Transverse colon (tissue), 4 donors: ENCODE measurements around the gene MYBPC2. TPM values are rescaled to one million over a fixed set of nuclear protein-coding genes. Genes with fewer than 3 reads are reported as not detected.

Experiments used
- DNase-seq: peaks from one replicate; pipeline ENCODE4 v3.0.0-alpha.2; 2019
- H3K27ac ChIP-seq, 4 donors: fragments of 200-600 bp; sonication (generic); 2 replicates each; pipeline ENCODE4 v1.5.1; 2016 to 2018; ENCODE audit warnings: inconsistent platforms in 4 of 4
- H3K27me3 ChIP-seq: fragments of 200-600 bp; sonication (generic); 2 replicates; pipeline ENCODE4 v1.5.1; 2017; ENCODE audit warnings: inconsistent platforms
- H3K36me3 ChIP-seq, 4 donors: fragments of 200-600 bp; sonication (generic); 2 replicates each; pipeline ENCODE4 v1.5.1; 2017 to 2019; ENCODE audit warnings: inconsistent platforms in 4 of 4
- H3K4me1 ChIP-seq, 4 donors: fragments of 200-600 bp; sonication (generic); 2 replicates each; pipeline ENCODE4 v1.5.1; 2017 to 2020; ENCODE audit warnings: inconsistent platforms in 4 of 4
- H3K4me3 ChIP-seq, 4 donors: fragments of 200-600 bp; sonication (generic); 1 replicate in 1 of 4; 2 replicates in 3 of 4; pipeline versions ENCODE4 v1.5.1 to v1.6.1; 2017 to 2019; ENCODE audit warnings: inconsistent platforms in 4 of 4
- H3K9me3 ChIP-seq, 2 donors: fragments of 200-600 bp; sonication (generic); 2 replicates each; pipeline ENCODE4 v1.5.1; 2017 to 2019; ENCODE audit warnings: inconsistent platforms in 2 of 2
- EP300 ChIP-seq: sonication (generic); formaldehyde crosslinking; IDR thresholded peaks from one replicate; pipeline ENCODE4 v1.6.1; 2017; ENCODE audit warnings: antibody characterized with exemption, low read depth
- POLR2A ChIP-seq: fragments of 450-650 bp; IDR thresholded peaks from one replicate; pipeline ENCODE4 v1.6.1; 2016; ENCODE audit warnings: antibody characterized with exemption, mild to moderate bottlenecking, moderate library complexity
- POLR2AphosphoS5 ChIP-seq, 3 donors: sonication (generic); formaldehyde crosslinking; IDR thresholded peaks; one replicate each; pipeline ENCODE4 v1.6.1; 2016; ENCODE audit warnings: antibody characterized with exemption in 3 of 3
- WGBS, 2 donors: methylation state at CpG; one replicate each; pipeline ENCODE4 v1.1.5; 2018; ENCODE audit warnings: low coverage in 1 of 2; 5-methylcytosine and 5-hydroxymethylcytosine counted together
- in situ Hi-C, 4 donors: fragments of 200-750 bp; cut with MboI; loops; one replicate each; pipeline versions ENCODE4 v1.15.0 to v1.15.1; 2017; ENCODE audit warnings: low sequenced_read_pairs in 3 of 4, low pct_ligation_motif_present in 1 of 4, low pct_unique_long_range_greater_than_20kb in 1 of 4
- intact Hi-C: fragments of 100-400 bp; cut with DNase I; formaldehyde crosslinking; loops from one replicate; pipeline ENCODE4 v1.15.1; 2023; ENCODE audit warnings: low total_unique reads
- total RNA-seq, 4 donors: library from RNA; depleted of rRNA; stranded (reverse); fragments of >200 nt; gene quantifications; one replicate each; pipeline ENCODE4 v1.1.0, GENCODE V29; 2016
- TF ChIP-seq, protein P1 (sequence below), 5 experiments: fragments of 200-600 bp in 3 of 5; fragments of 450-650 bp in 2 of 5; sonication (generic) in 3 of 5; IDR thresholded peaks; 1 replicate in 2 of 5; 2 replicates in 3 of 5; pipeline ENCODE4 v1.5.1; 2016 to 2017; ENCODE audit warnings: antibody characterized with exemption in 5 of 5, inconsistent platforms in 3 of 5, mild to moderate bottlenecking in 2 of 5, moderate library complexity in 1 of 5

The MYBPC2 gene
- total RNA-seq, 4 donors from 2014 or later: 0.16 to 0.41 TPM; not detected in 2

DNA sequence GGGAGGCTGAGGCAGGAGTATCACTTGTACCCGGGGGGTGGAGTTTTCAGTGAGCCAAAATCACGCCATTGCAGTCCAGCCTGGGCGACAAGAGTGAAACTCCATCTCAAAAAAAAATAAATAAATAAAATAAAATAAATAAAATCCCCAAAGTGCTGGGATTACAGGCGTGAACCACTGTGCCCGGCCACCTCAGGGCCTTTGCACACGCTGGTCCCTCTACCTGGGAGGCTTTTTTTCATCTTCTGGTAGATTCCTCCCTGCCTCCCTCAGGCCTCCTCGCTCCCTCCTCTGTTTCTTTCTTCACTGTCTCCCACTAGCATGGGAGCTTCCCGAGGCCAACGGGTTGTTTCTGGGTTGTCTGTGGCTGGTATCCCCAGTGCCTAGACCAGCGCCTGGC, 15.1 kb downstream of the MYBPC2 start:
- Histone ChIP-seq H3K4me3 (no peak overlapping the region), H3K9me3 (no peaks in the 10 kb centered on the region), H3K27ac (no peak overlapping the region), H3K27me3 (peaks cover 14% of the 10 kb centered on the region), H3K4me1 (no peaks in the 10 kb centered on the region), H3K36me3 (no peaks in the 10 kb centered on the region)
- TF ChIP-seq, protein P1, sequence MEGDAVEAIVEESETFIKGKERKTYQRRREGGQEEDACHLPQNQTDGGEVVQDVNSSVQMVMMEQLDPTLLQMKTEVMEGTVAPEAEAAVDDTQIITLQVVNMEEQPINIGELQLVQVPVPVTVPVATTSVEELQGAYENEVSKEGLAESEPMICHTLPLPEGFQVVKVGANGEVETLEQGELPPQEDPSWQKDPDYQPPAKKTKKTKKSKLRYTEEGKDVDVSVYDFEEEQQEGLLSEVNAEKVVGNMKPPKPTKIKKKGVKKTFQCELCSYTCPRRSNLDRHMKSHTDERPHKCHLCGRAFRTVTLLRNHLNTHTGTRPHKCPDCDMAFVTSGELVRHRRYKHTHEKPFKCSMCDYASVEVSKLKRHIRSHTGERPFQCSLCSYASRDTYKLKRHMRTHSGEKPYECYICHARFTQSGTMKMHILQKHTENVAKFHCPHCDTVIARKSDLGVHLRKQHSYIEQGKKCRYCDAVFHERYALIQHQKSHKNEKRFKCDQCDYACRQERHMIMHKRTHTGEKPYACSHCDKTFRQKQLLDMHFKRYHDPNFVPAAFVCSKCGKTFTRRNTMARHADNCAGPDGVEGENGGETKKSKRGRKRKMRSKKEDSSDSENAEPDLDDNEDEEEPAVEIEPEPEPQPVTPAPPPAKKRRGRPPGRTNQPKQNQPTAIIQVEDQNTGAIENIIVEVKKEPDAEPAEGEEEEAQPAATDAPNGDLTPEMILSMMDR (IDR thresholded peaks at IDR 0.05): no peak
- TF ChIP-seq POLR2A (no peak), EP300 (no peak), POLR2AphosphoS5 (IDR thresholded peaks at IDR 0.05) (no peak)
- intact Hi-C loops (no loop called here), in situ Hi-C loops (no loop called here)
- WGBS, 2 donors: 83 to 94% methylated on average over 5 to 10 of the region's 10 CpGs
- DNase-seq: no peak

DNA sequence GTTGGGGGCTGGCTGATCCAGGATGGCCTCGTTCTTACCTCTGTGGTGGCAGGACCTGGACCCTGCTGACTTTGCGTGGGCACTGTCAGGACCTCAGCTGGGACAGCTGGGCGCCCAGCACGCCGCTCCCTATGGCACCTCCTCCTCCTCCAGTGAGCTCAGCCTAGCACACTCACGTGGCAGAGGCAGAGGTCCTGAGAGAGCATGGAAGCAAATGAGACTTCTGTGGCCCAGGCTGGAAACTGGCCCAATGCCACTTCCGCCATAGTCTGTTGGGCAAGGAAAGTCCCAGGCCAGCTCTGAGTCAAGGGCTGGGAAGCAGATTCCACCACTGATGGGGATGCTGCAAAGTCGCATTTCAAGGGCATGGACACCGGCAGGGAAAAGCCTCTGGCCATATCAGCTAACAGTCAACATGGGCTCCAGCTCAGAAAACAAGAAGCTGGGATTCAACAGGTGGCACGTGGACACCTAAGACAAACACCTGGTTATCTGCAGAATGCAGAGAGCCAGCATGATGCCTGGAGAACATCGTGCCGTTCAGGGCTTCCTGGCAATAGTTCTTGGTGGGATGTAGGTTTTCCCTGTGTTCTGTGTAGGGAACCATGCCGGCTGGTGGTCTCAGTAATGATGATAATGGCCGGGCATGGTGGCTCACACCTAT, 16.7 kb downstream of the MYBPC2 start:
- H3K4me3 ChIP-seq: no peak overlapping the region
- intact Hi-C loops: no loop called here
- no peaks in the 10 kb centered on the region for H3K36me3 ChIP-seq
- peaks cover 14% of the 10 kb centered on the region for H3K27me3 ChIP-seq
- TF ChIP-seq, protein P1 (IDR thresholded peaks at IDR 0.05): no peak
- TF ChIP-seq POLR2AphosphoS5 (IDR thresholded peaks at IDR 0.05) (no peak), EP300 (no peak), POLR2A (no peak)
- WGBS, 2 donors: 68% methylated on average over 14 of the region's 14 CpGs; no CpG with 5 or more reads in 1 of the 2 donors
- in situ Hi-C loops: no loop called here
- no peak overlapping the region for H3K27ac ChIP-seq
- no peak for DNase-seq
- no peaks in the 10 kb centered on the region for H3K9me3 ChIP-seq
- no peaks in the 10 kb centered on the region for H3K4me1 ChIP-seq

DNA sequence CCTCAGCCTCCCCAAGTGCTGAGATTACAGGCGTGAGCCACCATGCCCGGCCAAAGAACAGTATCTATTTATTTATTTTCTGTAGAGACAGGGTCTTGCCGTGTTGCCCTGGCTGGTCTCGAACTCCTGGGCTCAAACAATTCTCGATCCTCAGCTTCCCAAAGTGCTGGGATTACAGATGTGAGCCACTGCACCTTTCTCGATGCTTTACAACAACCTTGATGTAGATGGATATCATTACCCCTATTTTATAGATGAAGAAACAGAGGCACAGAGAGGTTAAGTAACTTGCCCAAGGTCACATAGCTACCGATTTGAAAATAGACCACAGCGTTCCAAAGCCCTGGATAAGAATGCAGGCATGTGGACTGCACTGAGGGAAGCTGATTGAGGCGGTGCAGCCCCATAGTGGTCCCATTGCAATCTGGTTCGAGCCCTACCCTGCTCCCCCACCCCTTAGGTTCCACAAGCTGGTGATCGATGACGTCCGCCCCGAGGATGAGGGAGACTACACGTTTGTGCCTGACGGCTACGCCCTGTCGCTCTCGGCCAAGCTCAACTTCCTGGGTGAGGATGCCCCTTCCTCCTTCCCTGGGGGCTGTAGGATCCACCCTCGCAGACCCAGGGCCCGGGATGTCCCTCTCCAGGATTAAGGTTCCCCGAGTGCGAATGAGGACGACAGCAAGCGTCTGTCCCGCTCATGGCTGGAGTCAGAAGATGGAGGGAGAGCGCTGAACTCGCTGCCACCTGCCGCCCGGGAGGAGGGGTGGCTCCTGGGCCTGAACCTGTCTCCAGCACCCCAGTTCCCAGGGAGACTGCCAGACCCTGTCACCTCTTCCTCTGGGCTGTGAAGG, 17.9 kb downstream of the MYBPC2 start:
- Histone ChIP-seq H3K27ac (no peak overlapping the region), H3K27me3 (peaks cover 14% of the 10 kb centered on the region), H3K4me3 (no peak overlapping the region), H3K36me3 (no peaks in the 10 kb centered on the region), H3K9me3 (no peaks in the 10 kb centered on the region), H3K4me1 (no peaks in the 10 kb centered on the region)
- intact Hi-C loops (no loop called here), in situ Hi-C loops (loop anchor here in 1 of 4 donors (25.0 kb wide), 1 partner anchor 88 kb away; the partner anchor contains the start of gene NAPSA)
- WGBS, 2 donors: 73 to 85% methylated on average over 5 to 21 of the region's 30 CpGs
- no peak for DNase-seq
- TF ChIP-seq, protein P1 (IDR thresholded peaks at IDR 0.05): no peak
- TF ChIP-seq POLR2AphosphoS5 (IDR thresholded peaks at IDR 0.05): no peak
- no peak for TF ChIP-seq EP300
- TF ChIP-seq POLR2A: no peak

- H3K4me3 ChIP-seq: no peak overlapping the region
- peaks cover 14% of the 10 kb centered on the region for H3K27me3 ChIP-seq
- intact Hi-C loops: no loop called here
- in situ Hi-C loops: loop anchor here in 1 of 4 donors (25.0 kb wide), 1 partner anchor 89 kb away; the partner anchor contains the start of gene NAPSA
- no peaks in the 10 kb centered on the region for H3K36me3 ChIP-seq
- 49 to 58% methylated on average over 5 to 13 of the region's 13 CpGs for WGBS, 2 donors
- DNase-seq: no peak
- H3K9me3 ChIP-seq: no peaks in the 10 kb centered on the region
- H3K27ac ChIP-seq: no peak overlapping the region
- TF ChIP-seq POLR2AphosphoS5 (IDR thresholded peaks at IDR 0.05) (no peak), EP300 (no peak), POLR2A (no peak)
- TF ChIP-seq, protein P1 (IDR thresholded peaks at IDR 0.05): no peak
- H3K4me1 ChIP-seq: no peaks in the 10 kb centered on the region
Observed at GRCh38 chr19:50451223-50451534, 18.5 kb downstream of the MYBPC2 start.
